ENCODE data around the gene GJB4.
"Not testable (repeated sequence)": the region's sequence is repeated elsewhere in the genome, so short reads cannot be mapped to it uniquely, and the experiment has no call there.

GJB4 gene

GRCh38 chr1:34746785-34747637, 12.5 kb upstream of the GJB4 start:
- no peak for DNase-seq (ENCODE audit: low read depth in 4 of 4, low spot score in 1 of 4)

GRCh38 chr1:34747638-34747941, 11.9 kb upstream of the GJB4 start:
- DNase-seq (ENCODE audit: low read depth in 4 of 4, low spot score in 1 of 4) = no peak

DNA sequence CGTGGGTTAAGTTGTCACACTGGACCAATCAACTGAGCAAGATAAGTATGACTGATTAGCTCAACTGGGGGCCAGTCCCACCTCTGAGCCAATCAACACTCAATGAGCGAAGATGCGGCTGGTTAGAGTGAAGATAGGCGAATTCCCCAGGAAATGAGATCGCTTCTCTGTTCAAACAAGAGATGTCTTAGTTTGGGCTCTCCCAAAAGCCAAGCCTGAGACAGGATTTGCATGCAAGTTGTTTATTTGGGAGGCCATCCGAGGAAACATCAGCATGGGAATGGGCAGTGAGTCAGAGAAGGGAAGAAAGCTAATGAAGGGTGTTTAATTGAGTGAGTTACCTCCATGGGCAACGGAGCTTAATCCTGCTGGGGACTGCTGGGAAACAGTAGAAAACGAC, 9.5 kb upstream of the GJB4 start:
- no peak for DNase-seq (ENCODE audit: low read depth in 4 of 4, low spot score in 1 of 4)

- no peak for DNase-seq (ENCODE audit: low read depth in 4 of 4, low spot score in 1 of 4)
Measured at GRCh38 chr1:34750610-34751009, 8.9 kb upstream of the GJB4 start.

GRCh38 chr1:34753163-34753562, 6.4 kb upstream of the GJB4 start:
- no peak for DNase-seq (ENCODE audit: low read depth in 4 of 4, low spot score in 1 of 4)

DNA sequence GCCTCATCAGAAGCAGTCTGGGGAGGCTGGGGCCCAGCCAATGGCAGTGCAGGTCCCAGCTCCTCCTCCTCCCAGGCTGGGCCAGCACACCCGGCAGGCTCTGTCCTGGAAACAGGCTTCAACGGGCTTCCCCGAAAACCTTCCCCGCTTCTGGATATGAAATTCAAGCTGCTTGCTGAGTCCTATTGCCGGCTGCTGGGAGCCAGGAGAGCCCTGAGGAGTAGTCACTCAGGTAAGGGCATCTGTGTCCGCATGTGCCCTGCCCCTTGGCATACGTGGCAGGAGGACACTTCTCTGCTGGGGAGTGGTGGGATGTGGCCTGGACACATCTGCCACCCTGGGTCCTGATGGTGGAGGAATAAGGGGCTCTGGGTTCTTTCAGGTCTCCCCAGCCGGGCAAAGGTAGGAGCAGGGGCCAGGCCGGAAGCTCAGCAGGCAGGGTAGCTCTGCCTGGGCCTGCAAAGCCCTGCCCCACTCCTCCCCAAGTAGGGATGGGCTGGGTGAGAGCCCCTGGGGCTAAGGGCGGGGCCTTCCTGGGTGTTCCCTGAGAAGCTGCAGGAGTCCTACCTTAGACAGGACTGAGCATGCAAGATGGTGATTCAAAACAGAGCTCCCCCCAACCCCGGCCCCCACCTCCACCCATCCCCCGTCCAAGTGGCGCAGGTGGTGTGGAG, 4.4 kb upstream of the GJB4 start, which contains the start of gene GJB5:
GJB5 (plus strand) TSS at position 84 of the 674 bp plus-strand sequence. CDS start 2,284 bp downstream, outside the sequence.
- DNase-seq (ENCODE audit: low read depth in 4 of 4, low spot score in 1 of 4) = no peak

DNA sequence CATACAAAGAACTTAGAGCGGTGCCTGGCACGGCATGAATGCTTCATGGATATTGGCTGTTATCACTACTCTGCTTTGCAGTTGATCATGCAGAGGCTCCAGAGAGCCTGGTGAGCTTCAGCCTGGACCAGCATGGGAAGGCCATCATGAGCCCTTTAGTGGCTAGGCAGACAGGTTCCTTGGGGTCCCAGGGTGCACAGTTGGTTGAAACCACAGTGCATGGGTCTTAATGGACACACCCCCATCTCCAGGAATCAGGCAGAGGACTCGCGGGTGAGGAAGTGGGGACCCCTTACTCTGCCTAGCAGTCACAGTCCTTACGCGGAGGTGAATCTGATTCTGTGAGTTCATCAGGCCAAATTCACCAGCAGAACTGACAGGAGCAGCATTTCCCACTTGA, 3.6 kb upstream of the GJB4 start:
- no peak for DNase-seq (ENCODE audit: low read depth in 4 of 4, low spot score in 1 of 4)

- DNase-seq (ENCODE audit: low read depth in 4 of 4, low spot score in 1 of 4) = no peak
Measured at GRCh38 chr1:34757386-34757785, 2.2 kb upstream of the GJB4 start.

GRCh38 chr1:34758751-34759150, 789 bp upstream of the GJB4 start:
- DNase-seq (ENCODE audit: low read depth in 4 of 4, low spot score in 1 of 4) = no peak

GRCh38 chr1:34761176-34761761, 1.7 kb downstream of the GJB4 start:
- no peak for DNase-seq (ENCODE audit: low read depth in 4 of 4, low spot score in 1 of 4)

DNA sequence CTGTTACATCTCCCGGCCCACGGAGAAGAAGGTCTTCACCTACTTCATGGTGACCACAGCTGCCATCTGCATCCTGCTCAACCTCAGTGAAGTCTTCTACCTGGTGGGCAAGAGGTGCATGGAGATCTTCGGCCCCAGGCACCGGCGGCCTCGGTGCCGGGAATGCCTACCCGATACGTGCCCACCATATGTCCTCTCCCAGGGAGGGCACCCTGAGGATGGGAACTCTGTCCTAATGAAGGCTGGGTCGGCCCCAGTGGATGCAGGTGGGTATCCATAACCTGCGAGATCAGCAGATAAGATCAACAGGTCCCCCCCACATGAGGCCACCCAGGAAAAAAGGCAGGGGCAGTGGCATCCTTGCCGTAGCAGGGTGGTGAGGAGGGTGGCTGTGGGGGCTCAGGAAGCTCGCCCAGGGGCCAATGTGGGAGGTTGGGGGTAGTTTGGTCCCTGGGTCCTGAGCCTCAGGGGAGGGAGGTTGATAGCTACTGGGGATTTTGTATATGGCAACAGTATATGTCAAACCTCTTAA, 2.3 kb downstream of the GJB4 start:
- no peak for DNase-seq (ENCODE audit: low read depth in 4 of 4, low spot score in 1 of 4)

GRCh38 chr1:34762474-34763141, 3.1 kb downstream of the GJB4 start:
- no peak for DNase-seq (ENCODE audit: low read depth in 4 of 4, low spot score in 1 of 4)

GRCh38 chr1:34763142-34763781, 3.7 kb downstream of the GJB4 start:
- no peak for DNase-seq (ENCODE audit: low read depth in 4 of 4, low spot score in 1 of 4)

- no peak for DNase-seq (ENCODE audit: low read depth in 4 of 4, low spot score in 1 of 4)
Measured at GRCh38 chr1:34768856-34769255, 9.3 kb downstream of the GJB4 start.

DNA sequence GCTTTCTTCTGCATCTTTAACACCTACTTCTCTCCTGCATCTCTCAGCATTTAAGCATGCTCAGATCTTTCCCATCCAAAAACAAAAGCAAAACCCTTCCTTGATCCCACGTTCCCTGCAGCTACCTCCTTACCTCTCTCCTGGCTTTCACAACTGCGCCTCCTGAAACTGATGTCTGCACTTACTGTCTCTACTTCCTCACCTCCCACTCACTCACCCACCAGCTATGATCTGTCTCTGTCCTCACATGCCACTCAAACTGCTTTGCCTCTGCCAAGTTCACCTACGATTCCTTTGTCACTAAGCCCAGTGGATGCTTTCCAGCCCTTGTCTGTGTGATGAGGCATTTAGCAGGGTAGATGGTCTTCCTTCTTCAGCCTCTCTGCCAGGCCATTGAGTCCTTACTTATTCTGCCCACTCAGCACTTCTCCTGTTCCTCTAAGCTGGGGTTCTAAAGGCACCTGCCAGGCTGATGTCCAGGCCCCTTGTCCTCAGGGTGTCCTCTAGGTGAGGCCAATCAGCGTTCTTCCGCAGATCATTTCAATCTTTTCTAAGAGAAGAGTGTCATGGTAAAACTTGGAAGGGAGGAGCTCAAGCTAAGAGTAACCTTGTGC, 11.5 kb downstream of the GJB4 start:
- DNase-seq (ENCODE audit: low read depth in 4 of 4, low spot score in 1 of 4) = no peak

DNA sequence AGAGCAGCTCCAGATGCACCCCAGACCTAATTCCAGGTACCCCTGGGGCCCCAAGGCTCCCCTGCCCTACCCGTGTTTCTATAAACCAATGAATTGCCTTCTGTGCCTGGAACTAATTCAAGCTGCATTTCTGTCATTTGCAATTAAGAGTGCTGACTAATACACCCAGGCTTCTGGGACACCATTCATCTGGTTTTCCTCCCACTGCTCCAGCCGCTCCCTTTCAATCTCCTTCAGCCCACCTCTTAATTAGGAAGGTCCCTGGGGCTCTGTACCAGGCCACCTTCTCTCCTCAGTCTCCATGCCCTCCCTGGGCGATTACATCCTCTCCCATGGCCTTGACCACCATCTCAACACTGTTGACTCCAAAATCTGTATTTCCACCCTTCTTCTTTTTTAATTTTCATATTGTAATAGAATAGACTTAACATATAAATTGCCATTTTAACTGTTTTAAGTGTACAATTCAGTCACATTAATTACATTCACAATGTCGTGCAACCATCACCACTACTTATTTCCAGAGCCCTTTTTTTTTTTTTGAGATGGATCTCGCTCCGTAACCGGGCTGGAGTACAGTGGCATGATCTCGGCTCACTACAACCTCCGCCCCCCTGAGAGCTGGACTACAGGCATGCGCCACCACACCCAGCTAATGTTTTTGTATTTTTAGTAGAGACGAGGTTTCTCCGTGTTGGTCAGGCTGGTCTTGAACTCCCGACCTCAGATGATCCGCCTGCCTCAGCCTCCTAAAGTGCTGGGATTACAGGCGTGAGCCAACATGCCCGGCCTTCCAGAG, 12.2 kb downstream of the GJB4 start:
- no peak for DNase-seq (ENCODE audit: low read depth in 4 of 4, low spot score in 1 of 4)

DNA sequence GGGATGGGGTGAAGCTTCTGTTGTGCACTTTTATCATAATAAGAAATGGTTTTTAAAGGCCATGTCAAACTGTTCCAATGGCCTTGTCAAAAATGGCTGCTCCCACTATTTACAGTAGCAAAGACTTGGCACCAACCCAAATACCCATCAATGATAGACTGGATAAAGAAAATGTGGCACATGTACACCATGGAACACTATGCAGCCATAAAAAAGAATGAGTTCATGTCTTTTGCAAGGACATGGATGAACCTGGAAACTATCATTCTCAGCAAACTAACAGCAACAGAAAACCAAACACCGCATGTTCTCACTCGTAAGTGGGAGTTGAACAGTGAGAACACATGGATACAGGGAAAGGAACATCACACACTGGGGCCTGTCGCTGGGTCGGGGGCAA, 13.6 kb downstream of the GJB4 start:
- not testable (repeated sequence) for DNase-seq (ENCODE audit: low read depth in 4 of 4, low spot score in 1 of 4)

DNA sequence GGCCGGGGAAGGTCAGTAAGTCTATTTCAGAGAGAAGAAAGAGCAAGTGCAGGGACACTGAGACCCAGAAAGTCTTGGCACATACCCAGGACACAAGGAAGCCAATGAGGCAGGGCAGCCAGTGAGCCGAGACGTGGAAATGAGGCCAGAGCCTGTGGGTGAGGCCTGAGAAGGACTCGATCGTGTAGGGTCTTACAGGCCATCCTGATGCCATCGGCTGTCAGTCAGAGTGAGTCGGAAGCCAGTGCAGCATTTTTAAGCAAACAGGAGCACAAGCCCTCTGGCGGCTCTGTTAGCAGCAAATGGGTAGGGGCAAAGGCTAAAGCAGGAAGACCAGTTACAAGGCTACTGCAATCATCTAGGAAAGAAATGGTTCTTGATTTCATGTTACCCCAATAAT, 15.4 kb downstream of the GJB4 start:
- DNase-seq (ENCODE audit: low read depth in 4 of 4, low spot score in 1 of 4) = no peak

DNA sequence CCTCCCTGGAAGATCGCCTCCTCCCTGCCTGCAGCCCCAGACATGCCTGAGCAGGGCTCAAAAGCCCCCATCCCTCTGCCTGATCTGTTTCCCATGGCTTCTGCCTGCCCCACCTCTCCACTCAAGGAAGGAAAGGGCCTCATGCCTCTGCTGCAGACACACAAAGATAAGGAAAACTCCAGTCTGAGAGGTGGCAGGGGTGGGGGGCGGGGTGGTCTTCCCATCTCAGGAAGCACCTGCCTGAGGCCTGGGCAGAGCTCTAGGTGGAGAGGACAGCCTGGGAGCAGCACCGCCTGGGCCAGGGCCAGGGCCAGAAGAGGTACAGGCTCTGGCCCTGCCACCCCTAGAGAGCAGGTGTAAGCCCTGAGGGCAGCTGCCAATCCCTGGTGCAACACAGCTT, 17.4 kb downstream of the GJB4 start:
- no peak for DNase-seq (ENCODE audit: low read depth in 4 of 4, low spot score in 1 of 4)
